Activated T-cell treated with anti-CD3 and anti-CD28 coated beads, Interleukin-2, amount 50 U/mL, for 1 hour (primary cell): ENCODE data around the gene DMTF1.
"Not testable (repeated sequence)": the region's sequence is repeated elsewhere in the genome, so short reads cannot be mapped to it uniquely, and the experiment has no call there.

Experiments
- DNase-seq: peaks from one replicate; pipeline ENCODE4 v3.0.0-alpha.2; 2020

Gene DMTF1

GRCh38 chr7:87226495-87226894, 74.2 kb downstream of the DMTF1 start:
- DNase-seq = no peak

- DNase-seq = no peak
Observed at GRCh38 chr7:87231258-87231657, 79.0 kb downstream of the DMTF1 start.

GRCh38 chr7:87231711-87232110, 79.5 kb downstream of the DMTF1 start:
- DNase-seq = no peak

- DNase-seq = no peak
Observed at GRCh38 chr7:87234949-87235348, 82.7 kb downstream of the DMTF1 start.

GRCh38 chr7:87238464-87239051, 86.3 kb downstream of the DMTF1 start:
- not testable (repeated sequence) for DNase-seq

- not testable (repeated sequence) for DNase-seq
Observed at GRCh38 chr7:87245671-87246070, 93.4 kb downstream of the DMTF1 start.
